Glutamatergic neuron (in vitro differentiated cells): ENCODE data around the gene LSM4. TPM values are rescaled to one million over a fixed set of nuclear protein-coding genes. Genes with fewer than 3 reads are reported as not detected.
A peak's percentile ranks its signal among the peaks of the same experiment; 100 is the strongest.

Experiments
- DNase-seq: peaks from one replicate; pipeline ENCODE4 v3.0.0; 2022
- H3K27ac Mint-ChIP-seq: one replicate; pipeline ENCODE4 v1.8.0; 2020; ENCODE audit warnings: mild to moderate bottlenecking, mixed read lengths, inconsistent platforms; ENCODE audit not compliant: unreplicated experiment
- H3K27me3 Mint-ChIP-seq: one replicate; pipeline ENCODE4 v1.8.0; 2020; ENCODE audit warnings: mild to moderate bottlenecking, moderate library complexity, mixed read lengths, inconsistent platforms; ENCODE audit not compliant: unreplicated experiment
- H3K36me3 Mint-ChIP-seq: one replicate; pipeline ENCODE4 v1.8.0; 2020; ENCODE audit warnings: mild to moderate bottlenecking, mixed read lengths, inconsistent platforms; ENCODE audit not compliant: unreplicated experiment
- H3K4me1 Mint-ChIP-seq: one replicate; pipeline ENCODE4 v1.8.0; 2020; ENCODE audit warnings: mild to moderate bottlenecking, low read depth, mixed read lengths, inconsistent platforms; ENCODE audit not compliant: unreplicated experiment
- H3K4me3 Mint-ChIP-seq: one replicate; pipeline ENCODE4 v1.8.0; 2020; ENCODE audit warnings: mild to moderate bottlenecking, mixed read lengths, inconsistent platforms; ENCODE audit not compliant: unreplicated experiment
- H3K9me3 Mint-ChIP-seq: one replicate; pipeline ENCODE4 v1.8.0; 2020; ENCODE audit warnings: mild to moderate bottlenecking, moderate library complexity, mixed read lengths, inconsistent platforms; ENCODE audit not compliant: unreplicated experiment
- total RNA-seq: library from RNA; stranded (reverse); fragmentation: NEBNext Ultra II Directional; extraction: Animal tissue kit (Norgen Biotek cat#: 25700); gene quantifications from one replicate; pipeline ENCODE4 v1.2.1, GENCODE V29; 2021; ENCODE audit not compliant: unreplicated experiment
- TF ChIP-seq, protein P1 (sequence below): fragments of 200-600 bp; sonication (generic); IDR thresholded peaks from one replicate; pipeline ENCODE4 v1.5.0; 2021; ENCODE audit not compliant: partially characterized antibody, unreplicated experiment

LSM4 gene
- total RNA-seq, 1 donor from 2014 or later = 137 TPM

DNA sequence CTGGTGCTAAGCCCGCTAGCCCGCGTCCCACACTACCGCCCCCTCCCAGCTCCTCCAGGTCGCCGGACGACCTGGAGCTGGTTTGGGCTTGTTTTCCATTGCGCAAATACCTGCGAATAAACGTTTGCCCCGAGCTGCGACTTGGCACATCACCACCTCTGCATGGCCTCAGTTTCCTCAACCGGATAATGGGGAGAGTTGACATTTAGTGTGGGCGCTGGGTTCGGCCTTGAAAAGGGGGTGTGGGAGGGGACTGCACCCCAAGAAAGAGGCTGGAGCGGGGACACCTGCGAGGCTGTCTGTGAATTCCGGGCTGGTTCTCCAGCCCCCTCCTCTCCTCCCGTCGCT lies 30.4 kb downstream of the LSM4 start:
- Mint-ChIP-seq H3K4me3 (peak overlapping the region; percentile 71), H3K27ac (no peak overlapping the region), H3K4me1 (peaks cover 6% of the 10 kb centered on the region), H3K36me3 (peaks cover 4% of the 10 kb centered on the region), H3K9me3 (peaks cover 3% of the 10 kb centered on the region), H3K27me3 (peaks cover 8% of the 10 kb centered on the region)
- DNase-seq = no peak
- TF ChIP-seq, protein P1, sequence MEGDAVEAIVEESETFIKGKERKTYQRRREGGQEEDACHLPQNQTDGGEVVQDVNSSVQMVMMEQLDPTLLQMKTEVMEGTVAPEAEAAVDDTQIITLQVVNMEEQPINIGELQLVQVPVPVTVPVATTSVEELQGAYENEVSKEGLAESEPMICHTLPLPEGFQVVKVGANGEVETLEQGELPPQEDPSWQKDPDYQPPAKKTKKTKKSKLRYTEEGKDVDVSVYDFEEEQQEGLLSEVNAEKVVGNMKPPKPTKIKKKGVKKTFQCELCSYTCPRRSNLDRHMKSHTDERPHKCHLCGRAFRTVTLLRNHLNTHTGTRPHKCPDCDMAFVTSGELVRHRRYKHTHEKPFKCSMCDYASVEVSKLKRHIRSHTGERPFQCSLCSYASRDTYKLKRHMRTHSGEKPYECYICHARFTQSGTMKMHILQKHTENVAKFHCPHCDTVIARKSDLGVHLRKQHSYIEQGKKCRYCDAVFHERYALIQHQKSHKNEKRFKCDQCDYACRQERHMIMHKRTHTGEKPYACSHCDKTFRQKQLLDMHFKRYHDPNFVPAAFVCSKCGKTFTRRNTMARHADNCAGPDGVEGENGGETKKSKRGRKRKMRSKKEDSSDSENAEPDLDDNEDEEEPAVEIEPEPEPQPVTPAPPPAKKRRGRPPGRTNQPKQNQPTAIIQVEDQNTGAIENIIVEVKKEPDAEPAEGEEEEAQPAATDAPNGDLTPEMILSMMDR = no peak

DNA sequence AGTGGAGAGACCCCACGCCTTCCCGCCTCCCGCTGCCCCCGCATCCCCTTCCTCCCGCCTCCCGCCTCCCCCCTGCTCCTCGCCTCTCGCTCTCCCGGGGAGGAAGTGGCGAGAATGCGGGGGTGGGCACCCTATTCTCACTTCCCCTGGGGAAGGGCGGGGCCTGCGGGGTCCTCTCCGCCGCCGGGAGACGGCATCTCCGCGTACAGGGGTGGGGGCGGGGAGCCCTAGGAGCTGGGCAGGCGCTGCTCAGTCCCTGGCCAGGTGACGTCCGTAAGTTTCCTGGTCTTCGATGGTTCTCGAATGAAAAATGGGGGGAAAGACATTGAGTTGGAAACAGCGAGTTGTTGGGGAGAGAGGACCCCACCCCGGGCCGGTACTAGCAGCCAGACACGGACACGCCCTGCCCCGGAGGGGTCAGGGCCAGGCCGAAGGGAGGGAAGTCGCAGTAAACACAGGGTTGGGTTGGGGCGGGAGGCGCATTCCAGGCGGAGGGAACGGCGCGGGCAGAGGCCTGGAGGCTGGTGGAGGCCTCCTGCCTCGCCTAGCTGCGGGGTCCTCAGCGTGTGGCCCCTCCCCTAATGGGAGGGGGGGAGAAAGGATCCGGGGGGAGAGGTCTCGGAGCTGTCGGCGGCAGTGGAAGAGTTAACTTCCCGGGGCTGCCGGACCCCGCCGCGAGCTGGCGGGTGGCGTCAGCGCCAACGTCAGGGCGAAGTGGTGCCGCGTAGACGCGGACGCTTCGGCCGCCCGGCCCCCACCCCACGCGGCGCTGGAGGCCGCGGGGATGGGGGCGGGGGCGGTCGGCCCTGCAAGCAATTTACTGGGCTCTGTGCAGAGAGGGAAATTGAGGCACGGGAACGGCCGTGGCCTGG lies 31.1 kb downstream of the LSM4 start:
- DNase-seq = peak; percentile 69
- H3K9me3 Mint-ChIP-seq = peaks cover 5% of the 10 kb centered on the region
- H3K36me3 Mint-ChIP-seq = peaks cover 4% of the 10 kb centered on the region
- H3K4me3 Mint-ChIP-seq = peak overlapping the region; percentile 91
- peaks cover 8% of the 10 kb centered on the region for H3K4me1 Mint-ChIP-seq
- peaks cover 8% of the 10 kb centered on the region for H3K27me3 Mint-ChIP-seq
- H3K27ac Mint-ChIP-seq = peak overlapping the region; percentile 75
- TF ChIP-seq, protein P1 = no peak

DNA sequence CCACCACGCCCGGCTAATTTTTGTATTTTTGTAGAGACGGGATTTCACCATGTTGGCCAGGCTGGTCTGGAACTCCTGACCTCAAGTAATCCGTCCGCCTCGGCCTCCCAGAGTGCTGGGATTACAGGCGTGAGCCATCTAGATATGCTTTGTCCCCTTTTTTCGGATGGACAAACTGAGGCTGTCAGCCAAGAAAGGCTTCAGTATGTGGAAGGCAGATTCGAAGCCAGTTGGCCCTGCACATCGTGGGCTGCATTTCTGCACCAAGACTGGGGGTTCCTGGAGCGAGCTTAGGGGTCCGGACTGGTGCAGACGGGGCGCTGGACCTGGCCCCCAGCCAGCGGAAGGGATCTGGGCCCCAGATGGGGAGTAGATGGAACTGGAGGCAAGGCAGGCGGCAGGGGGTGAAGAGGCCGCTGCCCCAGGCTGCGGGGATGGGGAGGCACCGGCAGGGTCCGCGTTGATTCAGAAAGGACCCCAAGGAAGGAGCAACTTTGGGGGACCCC lies 31.8 kb downstream of the LSM4 start:
- peaks cover 8% of the 10 kb centered on the region for H3K27me3 Mint-ChIP-seq
- H3K36me3 Mint-ChIP-seq = peaks cover 4% of the 10 kb centered on the region
- no peak for DNase-seq
- peaks cover 13% of the 10 kb centered on the region for H3K4me1 Mint-ChIP-seq
- peaks cover 9% of the 10 kb centered on the region for H3K9me3 Mint-ChIP-seq
- H3K27ac Mint-ChIP-seq = no peak overlapping the region
- peak overlapping the region; percentile 59 for H3K4me3 Mint-ChIP-seq
- TF ChIP-seq, protein P1 = no peak

DNA sequence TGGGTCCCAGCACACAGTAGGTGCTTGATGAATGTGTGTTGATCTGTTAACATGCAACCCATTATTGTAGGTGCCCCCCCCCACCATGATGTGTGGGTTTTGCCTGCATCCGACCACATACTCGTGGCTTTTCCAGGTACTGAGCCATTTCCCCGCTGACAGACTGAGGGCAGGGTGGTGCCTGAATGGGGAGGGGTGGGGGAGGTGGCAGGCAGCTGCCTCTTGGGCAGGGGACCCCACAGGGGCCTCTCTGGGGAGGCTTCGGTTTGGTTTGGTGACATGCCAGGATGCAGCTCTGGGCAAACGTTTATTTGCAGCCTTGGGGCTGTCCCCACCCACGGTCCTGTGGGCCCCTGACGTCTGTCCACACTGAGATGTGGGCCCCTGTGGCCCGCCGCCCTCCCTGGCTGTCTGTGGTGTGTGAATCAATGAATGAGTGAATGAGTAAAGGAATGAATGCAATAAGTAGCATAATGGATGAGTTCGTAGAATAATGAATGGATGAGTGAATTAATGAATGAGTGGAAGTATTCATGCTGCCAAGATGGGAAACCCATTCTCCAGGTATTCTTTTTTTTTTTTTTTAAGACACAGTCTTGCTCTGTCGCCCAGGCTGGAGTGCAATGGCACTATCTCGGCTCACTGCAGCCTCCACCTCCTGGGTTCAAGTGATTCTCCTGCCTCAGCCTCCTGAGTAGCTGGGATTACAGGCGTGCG lies 32.4 kb downstream of the LSM4 start:
- H3K9me3 Mint-ChIP-seq = peaks cover 7% of the 10 kb centered on the region
- TF ChIP-seq, protein P1 = no peak
- peaks cover 13% of the 10 kb centered on the region for H3K4me1 Mint-ChIP-seq
- peaks cover 8% of the 10 kb centered on the region for H3K27me3 Mint-ChIP-seq
- H3K4me3 Mint-ChIP-seq = peak overlapping the region; percentile 66
- H3K27ac Mint-ChIP-seq = peak overlapping the region; percentile 33
- peaks cover 4% of the 10 kb centered on the region for H3K36me3 Mint-ChIP-seq
- no peak for DNase-seq
